HCT116 (cell line): Measurements from ENCODE around the gene TRIM31. TPM values are rescaled to one million over a fixed set of nuclear protein-coding genes. Genes with fewer than 3 reads are reported as not detected.
A peak's percentile ranks its signal among the peaks of the same experiment; 100 is the strongest.

Source experiments
- ATAC-seq: fragments of 200-7000 bp; cut with Tn5 transposase; 2 replicates; pipeline ENCODE4 v1.9.1; 2020; ENCODE audit warnings: mild to moderate bottlenecking, moderate library complexity
- BruUV-seq: library from RNA; stranded (reverse); fragments of 400-500 nt; replicated peaks from 2 replicates; lab custom pipeline; 2021; lab: Mats Ljungman, UMichigan
- CTCF ChIA-PET: fragments of 300-600 bp; sonication (Branson Sonifier 250); formaldehyde crosslinking; loops from one replicate; lab custom pipeline; 2021; ENCODE audit warnings: antibody characterized with exemption; lab: Charles Lee
- POLR2A ChIA-PET: fragments of 300-600, 350-600 bp; sonication (Branson Sonifier 250); formaldehyde crosslinking; loops from one replicate; lab custom pipeline; 2021; ENCODE audit warnings: antibody characterized with exemption; lab: Charles Lee
- RAD21 ChIA-PET, 2 experiments: fragments of 300-600 bp; sonication (Branson Sonifier 250); formaldehyde crosslinking; loops; one replicate each; lab custom pipeline; 2023; ENCODE audit warnings: low total read pairs in 2 of 2; ENCODE audit not compliant: uncharacterized antibody in 2 of 2, unreplicated experiment in 2 of 2, low non-redundant PET in 1 of 2; lab: Charles Lee
- DNase-seq: peaks from one replicate; pipeline ENCODE4 v3.0.0-alpha.2; 2010; ENCODE audit warnings: low read depth, low spot score
- H2AFZ ChIP-seq: fragments of 200-600 bp; shearing (Covaris generic), sonication (generic); 2 replicates; pipeline ENCODE4 v1.6.1; 2017; ENCODE audit warnings: low read depth, mixed run types, mixed read lengths, antibody characterized with exemption, low read length; ENCODE audit not compliant: poor library complexity, severe bottlenecking
- H3K27ac ChIP-seq: 2 replicates; pipeline ENCODE4 v1.5.1; 2012; ENCODE audit warnings: low read depth, low read length
- H3K27me3 ChIP-seq: fragments of 200-600 bp; sonication (generic); 2 replicates; pipeline ENCODE4 v1.6.1; 2016; ENCODE audit warnings: mixed run types, low read length, mixed read lengths; ENCODE audit not compliant: insufficient read depth
- H3K36me3 ChIP-seq, 2 experiments: fragments of 200-500 bp in 1 of 2; fragments of 200-600 bp in 1 of 2; sonication (Bioruptor generic) in 1 of 2; sonication (generic) in 1 of 2; 2 replicates each; pipeline versions ENCODE4 v1.5.1 to v1.6.1; 2014 to 2016; ENCODE audit warnings: low read length in 2 of 2, inconsistent platforms in 1 of 2, mixed read lengths in 1 of 2, mixed run types in 1 of 2; ENCODE audit not compliant: insufficient read depth in 2 of 2, control insufficient read depth in 1 of 2
- H3K4me1 ChIP-seq, 2 experiments: fragments of 200-600 bp in 1 of 2; sonication (generic) in 1 of 2; 2 replicates each; pipeline versions ENCODE4 v1.5.1 to v1.6.1; 2012 to 2017; ENCODE audit warnings: low read length in 2 of 2, inconsistent platforms in 1 of 2, mild to moderate bottlenecking in 1 of 2, mixed read lengths in 1 of 2, mixed run types in 1 of 2, moderate library complexity in 1 of 2; ENCODE audit not compliant: insufficient read depth in 2 of 2, control insufficient read depth in 1 of 2
- H3K4me2 ChIP-seq: fragments of 200-600 bp; sonication (generic); 2 replicates; pipeline ENCODE4 v1.6.1; 2017; ENCODE audit warnings: mixed run types, low read length, mixed read lengths
- H3K4me3 ChIP-seq, 2 experiments: fragments of 200-600 bp in 1 of 2; sonication (generic) in 1 of 2; replicated peaks in 1 of 2; 2 replicates each; pipeline ENCODE4 v1.5.1; 2011 to 2016; ENCODE audit warnings: low read length in 2 of 2, control low read depth in 1 of 2, low read depth in 1 of 2, mild to moderate bottlenecking in 1 of 2, mixed read lengths in 1 of 2, mixed run types in 1 of 2
- H3K79me2 ChIP-seq: fragments of 200-600 bp; sonication (generic); 2 replicates; pipeline ENCODE4 v1.6.1; 2017; ENCODE audit warnings: mild to moderate bottlenecking, mixed run types, low read length, moderate library complexity, mixed read lengths; ENCODE audit not compliant: insufficient read depth
- H3K9ac ChIP-seq: fragments of 200-600 bp; sonication (generic); 2 replicates; pipeline ENCODE4 v1.6.1; 2016; ENCODE audit warnings: low read length, mixed read lengths
- H3K9me2 ChIP-seq: fragments of 200-600 bp; sonication (generic), shearing (Covaris generic); 2 replicates; pipeline ENCODE4 v1.6.1; 2017; ENCODE audit warnings: mixed run types, mild to moderate bottlenecking, moderate library complexity; ENCODE audit not compliant: insufficient read depth
- H3K9me3 ChIP-seq, 2 experiments: fragments of 200-500 bp in 1 of 2; fragments of 200-600 bp in 1 of 2; sonication (Bioruptor generic) in 1 of 2; sonication (generic) in 1 of 2; 2 replicates each; pipeline ENCODE4 v1.6.1; 2014 to 2017; ENCODE audit warnings: low read length in 2 of 2, mixed read lengths in 2 of 2, inconsistent platforms in 1 of 2, low read depth in 1 of 2, mild to moderate bottlenecking in 1 of 2, mixed run types in 1 of 2, moderate library complexity in 1 of 2; ENCODE audit not compliant: control insufficient read depth in 1 of 2, insufficient read depth in 1 of 2
- H4K20me1 ChIP-seq: fragments of 200-600 bp; sonication (generic), shearing (Covaris generic); 2 replicates; pipeline ENCODE4 v1.6.1; 2017; ENCODE audit warnings: mixed run types, mild to moderate bottlenecking, moderate library complexity; ENCODE audit not compliant: insufficient read depth
- ATF3 ChIP-seq: IDR thresholded peaks from 2 replicates; pipeline ENCODE4 v1.6.1; 2012
- CBX3 ChIP-seq: IDR thresholded peaks from 2 replicates; pipeline ENCODE4 v1.6.1; 2012; ENCODE audit warnings: low read depth
- CEBPB ChIP-seq: IDR thresholded peaks from 2 replicates; pipeline ENCODE4 v1.6.1; 2012; ENCODE audit warnings: low read depth
- EGR1 ChIP-seq: IDR thresholded peaks from 2 replicates; pipeline ENCODE4 v1.6.1; 2012; ENCODE audit warnings: low read depth
- ELF1 ChIP-seq: IDR thresholded peaks from 2 replicates; pipeline ENCODE4 v1.6.1; 2012; ENCODE audit warnings: low read depth, borderline replicate concordance
- EZH2phosphoT487 ChIP-seq: fragments of 200-600 bp; IDR thresholded peaks from 2 replicates; pipeline ENCODE4 v1.6.1; 2018; ENCODE audit warnings: antibody characterized with exemption, borderline replicate concordance
- FOSL1 ChIP-seq: IDR thresholded peaks from 2 replicates; pipeline ENCODE4 v1.6.1; 2012; ENCODE audit warnings: low read depth
- JUND ChIP-seq: IDR thresholded peaks from 2 replicates; pipeline ENCODE4 v1.6.1; 2012
- MAX ChIP-seq: IDR thresholded peaks from 2 replicates; pipeline ENCODE4 v1.6.1; 2012
- POLR2AphosphoS5 ChIP-seq: IDR thresholded peaks from 2 replicates; pipeline ENCODE4 v1.6.1; 2011; ENCODE audit warnings: mild to moderate bottlenecking, low read depth, low read length, moderate library complexity
- SIN3A ChIP-seq: IDR thresholded peaks from 2 replicates; pipeline ENCODE4 v1.6.1; 2012; ENCODE audit warnings: low read depth
- SP1 ChIP-seq: IDR thresholded peaks from 2 replicates; pipeline ENCODE4 v1.6.1; 2012; ENCODE audit warnings: low read depth
- SRF ChIP-seq: IDR thresholded peaks from 2 replicates; pipeline ENCODE4 v1.6.1; 2012; ENCODE audit warnings: low read depth
- TCF7L2 ChIP-seq: IDR thresholded peaks from 2 replicates; pipeline ENCODE4 v1.7.0; 2011; ENCODE audit warnings: borderline replicate concordance, inconsistent platforms; ENCODE audit not compliant: insufficient read depth, insufficient read length; ENCODE audit errors: extremely low read depth
- YY1 ChIP-seq: IDR thresholded peaks from 2 replicates; pipeline ENCODE4 v1.6.1; 2011; ENCODE audit warnings: low read length, low read depth, moderate library complexity, mild to moderate bottlenecking; ENCODE audit not compliant: insufficient replicate concordance; ENCODE audit errors: extremely low read depth
- ZFX ChIP-seq: fragments of 450-650 bp; IDR thresholded peaks from 2 replicates; pipeline ENCODE4 v1.6.1; 2017
- ZNF274 ChIP-seq: fragments of 200-500 bp; sonication (Bioruptor generic); IDR thresholded peaks from 2 replicates; pipeline ENCODE4 v1.6.1; 2014; ENCODE audit warnings: mild to moderate bottlenecking, low read depth, low read length, inconsistent platforms
- intact Hi-C: fragments of 100-400 bp; cut with micrococcal nuclease; formaldehyde crosslinking; loops from 2 replicates; pipeline ENCODE4 v1.10.0; 2022
- total RNA-seq: library from RNA; stranded (reverse); gene quantifications from one replicate; pipeline ENCODE4 v1.2.1, GENCODE V29; 2021; ENCODE audit not compliant: unreplicated experiment
- TF ChIP-seq, protein P1 (sequence below): IDR thresholded peaks from 2 replicates; pipeline ENCODE4 v1.6.1; 2011; ENCODE audit warnings: mild to moderate bottlenecking, low read length, moderate library complexity; ENCODE audit not compliant: insufficient replicate concordance; ENCODE audit errors: extremely low read depth
- TF ChIP-seq, protein P2 (sequence below): IDR thresholded peaks from 2 replicates; pipeline ENCODE4 v1.6.1; 2012; ENCODE audit warnings: low read depth

TRIM31 gene
- total RNA-seq, 1 experiment from 2014 or later: not detected

DNA sequence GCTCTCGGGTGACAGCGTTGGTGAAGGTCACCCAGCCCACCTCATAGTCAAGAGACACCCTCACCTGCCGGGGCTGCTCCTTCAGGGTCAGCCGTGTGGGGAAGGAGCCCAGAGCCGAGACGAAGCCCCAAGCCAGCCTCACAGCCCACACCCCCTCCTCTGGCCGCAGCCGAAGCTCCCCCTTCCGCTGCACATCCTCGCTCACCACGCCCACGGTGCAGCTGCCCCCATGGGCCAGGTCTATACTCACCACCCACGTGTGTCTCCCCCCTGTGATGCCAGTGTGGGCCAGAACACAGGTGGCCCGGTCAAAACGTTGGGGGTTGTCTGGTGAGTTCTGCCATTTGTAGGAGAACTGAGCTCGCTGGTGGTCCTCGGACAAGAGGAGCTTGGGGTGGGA is 41.2 kb upstream of the TRIM31 start:
- Histone ChIP-seq H3K27ac (no peak overlapping the region), H3K9me2 (no peaks in the 10 kb centered on the region), H3K36me3 (no peaks in the 10 kb centered on the region), H4K20me1 (no peaks in the 10 kb centered on the region), H3K9me3 (no peaks in the 10 kb centered on the region), H3K9ac (no peak overlapping the region; the same call in 1 of the 2 replicates), H3K4me2 (peak overlapping the region; percentile 74; the same call in 1 of the 2 replicates), H3K4me3 (no peak overlapping the region), H2AFZ (peak overlapping the region; percentile 40), H3K79me2 (no peaks in the 10 kb centered on the region), H3K27me3 (no peaks in the 10 kb centered on the region), H3K4me1 (peaks cover 28 to 31% of the 10 kb centered on the region in 2 experiments)
- DNase-seq: no peak
- TF ChIP-seq POLR2AphosphoS5 (no peak), YY1 (no peak), ZNF274 (no peak), JUND (no peak), ATF3 (no peak), ELF1 (no peak), SRF (no peak), EGR1 (no peak), CBX3 (no peak), ZFX (no peak), SP1 (no peak), FOSL1 (no peak), EZH2phosphoT487 (no peak), TCF7L2 (no peak), SIN3A (no peak), MAX (no peak), CEBPB (no peak)
- TF ChIP-seq, protein P1, sequence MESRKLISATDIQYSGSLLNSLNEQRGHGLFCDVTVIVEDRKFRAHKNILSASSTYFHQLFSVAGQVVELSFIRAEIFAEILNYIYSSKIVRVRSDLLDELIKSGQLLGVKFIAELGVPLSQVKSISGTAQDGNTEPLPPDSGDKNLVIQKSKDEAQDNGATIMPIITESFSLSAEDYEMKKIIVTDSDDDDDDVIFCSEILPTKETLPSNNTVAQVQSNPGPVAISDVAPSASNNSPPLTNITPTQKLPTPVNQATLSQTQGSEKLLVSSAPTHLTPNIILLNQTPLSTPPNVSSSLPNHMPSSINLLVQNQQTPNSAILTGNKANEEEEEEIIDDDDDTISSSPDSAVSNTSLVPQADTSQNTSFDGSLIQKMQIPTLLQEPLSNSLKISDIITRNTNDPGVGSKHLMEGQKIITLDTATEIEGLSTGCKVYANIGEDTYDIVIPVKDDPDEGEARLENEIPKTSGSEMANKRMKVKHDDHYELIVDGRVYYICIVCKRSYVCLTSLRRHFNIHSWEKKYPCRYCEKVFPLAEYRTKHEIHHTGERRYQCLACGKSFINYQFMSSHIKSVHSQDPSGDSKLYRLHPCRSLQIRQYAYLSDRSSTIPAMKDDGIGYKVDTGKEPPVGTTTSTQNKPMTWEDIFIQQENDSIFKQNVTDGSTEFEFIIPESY: no peak
- TF ChIP-seq, protein P2, sequence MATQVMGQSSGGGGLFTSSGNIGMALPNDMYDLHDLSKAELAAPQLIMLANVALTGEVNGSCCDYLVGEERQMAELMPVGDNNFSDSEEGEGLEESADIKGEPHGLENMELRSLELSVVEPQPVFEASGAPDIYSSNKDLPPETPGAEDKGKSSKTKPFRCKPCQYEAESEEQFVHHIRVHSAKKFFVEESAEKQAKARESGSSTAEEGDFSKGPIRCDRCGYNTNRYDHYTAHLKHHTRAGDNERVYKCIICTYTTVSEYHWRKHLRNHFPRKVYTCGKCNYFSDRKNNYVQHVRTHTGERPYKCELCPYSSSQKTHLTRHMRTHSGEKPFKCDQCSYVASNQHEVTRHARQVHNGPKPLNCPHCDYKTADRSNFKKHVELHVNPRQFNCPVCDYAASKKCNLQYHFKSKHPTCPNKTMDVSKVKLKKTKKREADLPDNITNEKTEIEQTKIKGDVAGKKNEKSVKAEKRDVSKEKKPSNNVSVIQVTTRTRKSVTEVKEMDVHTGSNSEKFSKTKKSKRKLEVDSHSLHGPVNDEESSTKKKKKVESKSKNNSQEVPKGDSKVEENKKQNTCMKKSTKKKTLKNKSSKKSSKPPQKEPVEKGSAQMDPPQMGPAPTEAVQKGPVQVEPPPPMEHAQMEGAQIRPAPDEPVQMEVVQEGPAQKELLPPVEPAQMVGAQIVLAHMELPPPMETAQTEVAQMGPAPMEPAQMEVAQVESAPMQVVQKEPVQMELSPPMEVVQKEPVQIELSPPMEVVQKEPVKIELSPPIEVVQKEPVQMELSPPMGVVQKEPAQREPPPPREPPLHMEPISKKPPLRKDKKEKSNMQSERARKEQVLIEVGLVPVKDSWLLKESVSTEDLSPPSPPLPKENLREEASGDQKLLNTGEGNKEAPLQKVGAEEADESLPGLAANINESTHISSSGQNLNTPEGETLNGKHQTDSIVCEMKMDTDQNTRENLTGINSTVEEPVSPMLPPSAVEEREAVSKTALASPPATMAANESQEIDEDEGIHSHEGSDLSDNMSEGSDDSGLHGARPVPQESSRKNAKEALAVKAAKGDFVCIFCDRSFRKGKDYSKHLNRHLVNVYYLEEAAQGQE: no peak
- ChIA-PET POLR2A (interaction anchor here (1.0 kb wide), 1 partner anchor 52 kb away, joined by 3 read pairs; no protein-coding TSS in a partner anchor), CTCF (interaction anchor here (0.9 to 2.1 kb wide), 3 partner anchors 23 to 51 kb away, joined by 3 to 11 read pairs (median 4); no protein-coding TSS in a partner anchor), RAD21 (no interaction called here)
- intact Hi-C loops: no loop called here
- BruUV-seq: no TSS peak
- no peak for ATAC-seq
